HepG2 (cell line): ENCODE measurements around the gene AMDHD1. TPM values are rescaled to one million over a fixed set of nuclear protein-coding genes. Genes with fewer than 3 reads are reported as not detected.
A peak's percentile ranks its signal among the peaks of the same experiment; 100 is the strongest.

ENCODE experiments used
- HNF4A ChIP-seq: sonication (generic); formaldehyde crosslinking; IDR thresholded peaks from 2 replicates; pipeline ENCODE4 v1.4.0; 2020; ENCODE audit warnings: missing genetic modification reagents
- MEIS2 ChIP-seq: sonication (generic); formaldehyde crosslinking; IDR thresholded peaks from 2 replicates; pipeline ENCODE4 v1.9.0; 2021; ENCODE audit warnings: mild to moderate bottlenecking, missing genetic modification reagents
- MTF1 ChIP-seq: sonication (generic); formaldehyde crosslinking; IDR thresholded peaks from 2 replicates; pipeline ENCODE4 v1.5.0; 2020; ENCODE audit warnings: missing genetic modification reagents
- PHB2 ChIP-seq: fragments of 450-650 bp; IDR thresholded peaks from 2 replicates; pipeline ENCODE4 v1.6.1; 2018; ENCODE audit not compliant: partially characterized antibody
- SAP130 ChIP-seq: IDR thresholded peaks from 2 replicates; pipeline ENCODE4 v1.6.1; 2016; ENCODE audit warnings: low read depth
- polyA plus RNA-seq, 8 experiments: library from polyadenylated mRNA; depleted of rRNA in 3 of 8; stranded (reverse) in 7 of 8; unstranded in 1 of 8; fragments of >200 nt; fragmentation: Illumina TruSeq in 4 of 8; extraction: Trizol in 4 of 8; gene quantifications; 2 replicates each; pipeline versions ENCODE4 v1.2.1 to v1.2.3, GENCODE V29; 2011 to 2016; ENCODE audit warnings: low read depth in 4 of 8, missing spikeins in 1 of 8, mixed read lengths in 1 of 8; ENCODE audit not compliant: insufficient read depth in 1 of 8
- total RNA-seq, 5 experiments: library from RNA; depleted of rRNA; stranded (reverse); fragments of >200 nt; fragmentation: Illumina TruSeq; extraction: Trizol; gene quantifications; 2 replicates each; pipeline ENCODE4 v1.2.3, GENCODE V29; 2016; ENCODE audit warnings: low read depth in 1 of 5
- TF ChIP-seq, protein P1 (sequence below): IDR thresholded peaks from 2 replicates; pipeline ENCODE4 v1.6.1; 2016; ENCODE audit warnings: mild to moderate bottlenecking, missing biosample characterization, missing genetic modification reagents
- TF ChIP-seq, protein P2 (sequence below): sonication (generic); formaldehyde crosslinking; IDR thresholded peaks from 2 replicates; pipeline ENCODE4 v1.9.0; 2022; ENCODE audit warnings: low read depth, missing genetic modification reagents
- TF ChIP-seq, protein P3 (sequence below): sonication (generic); formaldehyde crosslinking; IDR thresholded peaks from 2 replicates; pipeline ENCODE4 v1.4.0; 2020; ENCODE audit warnings: missing genetic modification reagents, mild to moderate bottlenecking, borderline replicate concordance
- TF ChIP-seq, protein P4 (sequence below): sonication (generic); formaldehyde crosslinking; IDR thresholded peaks from 2 replicates; pipeline ENCODE4 v1.5.0; 2020; ENCODE audit warnings: missing genetic modification reagents
- TF ChIP-seq, protein P5 (sequence below): fragments of 450-650 bp; IDR thresholded peaks from 2 replicates; pipeline ENCODE4 v1.6.1; 2017; ENCODE audit warnings: mild to moderate bottlenecking
- TF ChIP-seq, protein P6 (sequence below): sonication (generic); formaldehyde crosslinking; IDR thresholded peaks from 2 replicates; pipeline ENCODE4 v1.4.0; 2020; ENCODE audit warnings: mild to moderate bottlenecking, low read depth, missing genetic modification reagents

Gene AMDHD1
- total and polyA plus RNA-seq, 2 of the 13 experiments (the other 11 are each of a cell fraction or from before 2014, with no cell fraction given) = 6.5 to 29.6 TPM

DNA sequence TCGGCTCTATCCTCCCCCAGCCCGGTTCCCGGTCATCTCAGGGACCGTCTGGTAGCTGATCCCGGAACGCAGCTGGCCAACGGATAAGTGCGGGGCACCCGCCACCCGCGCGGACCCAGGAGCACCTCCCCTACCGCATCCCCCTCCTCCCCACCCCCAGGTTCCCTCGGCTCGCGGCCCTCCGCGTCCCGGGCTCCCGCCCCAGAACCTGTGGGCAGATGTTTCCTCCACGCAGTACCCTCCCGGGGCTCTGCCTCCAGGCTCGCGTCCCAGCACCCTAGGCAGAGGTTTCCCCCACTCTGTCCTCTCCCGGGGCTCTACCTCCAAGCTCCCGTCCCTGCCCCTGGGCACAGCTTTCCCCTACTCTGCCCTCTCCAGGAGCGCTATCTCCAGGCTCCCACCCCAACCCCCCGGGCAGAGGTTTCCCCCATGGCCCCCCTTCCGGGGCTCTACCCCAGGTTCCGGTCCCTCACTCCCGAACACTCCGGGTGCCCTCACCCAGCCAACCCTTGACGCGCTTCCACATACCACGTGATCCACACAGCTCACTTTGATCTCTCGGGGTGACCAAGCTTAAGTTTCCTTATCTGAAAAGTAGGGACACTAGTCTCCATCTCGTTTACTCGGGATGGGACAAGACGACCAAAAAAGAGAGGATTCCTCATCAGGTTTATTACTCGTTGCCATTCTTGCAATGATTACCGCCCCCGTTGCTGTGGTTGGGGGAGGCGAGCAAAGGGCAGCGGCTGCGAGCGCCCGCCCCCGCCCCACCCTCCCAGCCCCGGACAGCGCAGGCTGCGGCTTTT lies 404 bp upstream of the AMDHD1 start, which contains the start of gene CCDC38 (continued):
- TF ChIP-seq HNF4A (CRISPR knock-in tag) (peak; percentile 48), MEIS2 (CRISPR knock-in tag) (peak; percentile 62; the same call in 1 of the 2 replicates), PHB2 (no peak), SAP130 (CRISPR knock-in tag) (peak; percentile 18), MTF1 (CRISPR knock-in tag) (0 out of 2 replicates have a peak, but pooled peaks have one; percentile 53)
- TF ChIP-seq, protein P1, sequence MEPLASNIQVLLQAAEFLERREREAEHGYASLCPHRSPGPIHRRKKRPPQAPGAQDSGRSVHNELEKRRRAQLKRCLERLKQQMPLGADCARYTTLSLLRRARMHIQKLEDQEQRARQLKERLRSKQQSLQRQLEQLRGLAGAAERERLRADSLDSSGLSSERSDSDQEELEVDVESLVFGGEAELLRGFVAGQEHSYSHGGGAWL (CRISPR knock-in tag) = peak; percentile 62; the same call in 1 of the 2 replicates
- TF ChIP-seq, protein P2, sequence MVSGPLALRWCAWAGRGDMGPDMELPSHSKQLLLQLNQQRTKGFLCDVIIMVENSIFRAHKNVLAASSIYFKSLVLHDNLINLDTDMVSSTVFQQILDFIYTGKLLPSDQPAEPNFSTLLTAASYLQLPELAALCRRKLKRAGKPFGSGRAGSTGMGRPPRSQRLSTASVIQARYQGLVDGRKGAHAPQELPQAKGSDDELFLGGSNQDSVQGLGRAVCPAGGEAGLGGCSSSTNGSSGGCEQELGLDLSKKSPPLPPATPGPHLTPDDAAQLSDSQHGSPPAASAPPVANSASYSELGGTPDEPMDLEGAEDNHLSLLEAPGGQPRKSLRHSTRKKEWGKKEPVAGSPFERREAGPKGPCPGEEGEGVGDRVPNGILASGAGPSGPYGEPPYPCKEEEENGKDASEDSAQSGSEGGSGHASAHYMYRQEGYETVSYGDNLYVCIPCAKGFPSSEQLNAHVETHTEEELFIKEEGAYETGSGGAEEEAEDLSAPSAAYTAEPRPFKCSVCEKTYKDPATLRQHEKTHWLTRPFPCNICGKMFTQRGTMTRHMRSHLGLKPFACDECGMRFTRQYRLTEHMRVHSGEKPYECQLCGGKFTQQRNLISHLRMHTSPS (CRISPR knock-in tag) = peak; percentile 37; the same call in 1 of the 2 replicates
- TF ChIP-seq, protein P3, sequence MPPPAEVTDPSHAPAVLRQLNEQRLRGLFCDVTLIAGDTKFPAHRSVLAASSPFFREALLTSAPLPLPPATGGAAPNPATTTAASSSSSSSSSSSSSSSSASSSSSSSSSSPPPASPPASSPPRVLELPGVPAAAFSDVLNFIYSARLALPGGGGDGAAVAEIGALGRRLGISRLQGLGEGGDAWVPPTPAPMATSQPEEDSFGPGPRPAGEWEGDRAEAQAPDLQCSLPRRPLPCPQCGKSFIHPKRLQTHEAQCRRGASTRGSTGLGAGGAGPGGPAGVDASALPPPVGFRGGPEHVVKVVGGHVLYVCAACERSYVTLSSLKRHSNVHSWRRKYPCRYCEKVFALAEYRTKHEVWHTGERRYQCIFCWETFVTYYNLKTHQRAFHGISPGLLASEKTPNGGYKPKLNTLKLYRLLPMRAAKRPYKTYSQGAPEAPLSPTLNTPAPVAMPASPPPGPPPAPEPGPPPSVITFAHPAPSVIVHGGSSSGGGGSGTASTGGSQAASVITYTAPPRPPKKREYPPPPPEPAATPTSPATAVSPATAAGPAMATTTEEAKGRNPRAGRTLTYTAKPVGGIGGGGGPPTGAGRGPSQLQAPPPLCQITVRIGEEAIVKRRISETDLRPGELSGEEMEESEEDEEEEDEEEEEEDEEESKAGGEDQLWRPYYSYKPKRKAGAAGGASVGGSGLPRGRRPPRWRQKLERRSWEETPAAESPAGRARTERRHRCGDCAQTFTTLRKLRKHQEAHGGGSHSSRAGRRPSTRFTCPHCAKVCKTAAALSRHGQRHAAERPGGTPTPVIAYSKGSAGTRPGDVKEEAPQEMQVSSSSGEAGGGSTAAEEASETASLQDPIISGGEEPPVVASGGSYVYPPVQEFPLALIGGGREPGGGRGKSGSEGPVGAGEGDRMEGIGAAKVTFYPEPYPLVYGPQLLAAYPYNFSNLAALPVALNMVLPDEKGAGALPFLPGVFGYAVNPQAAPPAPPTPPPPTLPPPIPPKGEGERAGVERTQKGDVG (CRISPR knock-in tag) = no peak
- TF ChIP-seq, protein P4, sequence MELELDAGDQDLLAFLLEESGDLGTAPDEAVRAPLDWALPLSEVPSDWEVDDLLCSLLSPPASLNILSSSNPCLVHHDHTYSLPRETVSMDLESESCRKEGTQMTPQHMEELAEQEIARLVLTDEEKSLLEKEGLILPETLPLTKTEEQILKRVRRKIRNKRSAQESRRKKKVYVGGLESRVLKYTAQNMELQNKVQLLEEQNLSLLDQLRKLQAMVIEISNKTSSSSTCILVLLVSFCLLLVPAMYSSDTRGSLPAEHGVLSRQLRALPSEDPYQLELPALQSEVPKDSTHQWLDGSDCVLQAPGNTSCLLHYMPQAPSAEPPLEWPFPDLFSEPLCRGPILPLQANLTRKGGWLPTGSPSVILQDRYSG (CRISPR knock-in tag) = no peak
- TF ChIP-seq, protein P5, sequence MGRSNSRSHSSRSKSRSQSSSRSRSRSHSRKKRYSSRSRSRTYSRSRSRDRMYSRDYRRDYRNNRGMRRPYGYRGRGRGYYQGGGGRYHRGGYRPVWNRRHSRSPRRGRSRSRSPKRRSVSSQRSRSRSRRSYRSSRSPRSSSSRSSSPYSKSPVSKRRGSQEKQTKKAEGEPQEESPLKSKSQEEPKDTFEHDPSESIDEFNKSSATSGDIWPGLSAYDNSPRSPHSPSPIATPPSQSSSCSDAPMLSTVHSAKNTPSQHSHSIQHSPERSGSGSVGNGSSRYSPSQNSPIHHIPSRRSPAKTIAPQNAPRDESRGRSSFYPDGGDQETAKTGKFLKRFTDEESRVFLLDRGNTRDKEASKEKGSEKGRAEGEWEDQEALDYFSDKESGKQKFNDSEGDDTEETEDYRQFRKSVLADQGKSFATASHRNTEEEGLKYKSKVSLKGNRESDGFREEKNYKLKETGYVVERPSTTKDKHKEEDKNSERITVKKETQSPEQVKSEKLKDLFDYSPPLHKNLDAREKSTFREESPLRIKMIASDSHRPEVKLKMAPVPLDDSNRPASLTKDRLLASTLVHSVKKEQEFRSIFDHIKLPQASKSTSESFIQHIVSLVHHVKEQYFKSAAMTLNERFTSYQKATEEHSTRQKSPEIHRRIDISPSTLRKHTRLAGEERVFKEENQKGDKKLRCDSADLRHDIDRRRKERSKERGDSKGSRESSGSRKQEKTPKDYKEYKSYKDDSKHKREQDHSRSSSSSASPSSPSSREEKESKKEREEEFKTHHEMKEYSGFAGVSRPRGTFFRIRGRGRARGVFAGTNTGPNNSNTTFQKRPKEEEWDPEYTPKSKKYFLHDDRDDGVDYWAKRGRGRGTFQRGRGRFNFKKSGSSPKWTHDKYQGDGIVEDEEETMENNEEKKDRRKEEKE = no peak
- TF ChIP-seq, protein P6, sequence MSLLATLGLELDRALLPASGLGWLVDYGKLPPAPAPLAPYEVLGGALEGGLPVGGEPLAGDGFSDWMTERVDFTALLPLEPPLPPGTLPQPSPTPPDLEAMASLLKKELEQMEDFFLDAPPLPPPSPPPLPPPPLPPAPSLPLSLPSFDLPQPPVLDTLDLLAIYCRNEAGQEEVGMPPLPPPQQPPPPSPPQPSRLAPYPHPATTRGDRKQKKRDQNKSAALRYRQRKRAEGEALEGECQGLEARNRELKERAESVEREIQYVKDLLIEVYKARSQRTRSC (CRISPR knock-in tag) = no peak
